ENCODE measurements around the gene PLEKHN1.

The PLEKHN1 gene

DNA sequence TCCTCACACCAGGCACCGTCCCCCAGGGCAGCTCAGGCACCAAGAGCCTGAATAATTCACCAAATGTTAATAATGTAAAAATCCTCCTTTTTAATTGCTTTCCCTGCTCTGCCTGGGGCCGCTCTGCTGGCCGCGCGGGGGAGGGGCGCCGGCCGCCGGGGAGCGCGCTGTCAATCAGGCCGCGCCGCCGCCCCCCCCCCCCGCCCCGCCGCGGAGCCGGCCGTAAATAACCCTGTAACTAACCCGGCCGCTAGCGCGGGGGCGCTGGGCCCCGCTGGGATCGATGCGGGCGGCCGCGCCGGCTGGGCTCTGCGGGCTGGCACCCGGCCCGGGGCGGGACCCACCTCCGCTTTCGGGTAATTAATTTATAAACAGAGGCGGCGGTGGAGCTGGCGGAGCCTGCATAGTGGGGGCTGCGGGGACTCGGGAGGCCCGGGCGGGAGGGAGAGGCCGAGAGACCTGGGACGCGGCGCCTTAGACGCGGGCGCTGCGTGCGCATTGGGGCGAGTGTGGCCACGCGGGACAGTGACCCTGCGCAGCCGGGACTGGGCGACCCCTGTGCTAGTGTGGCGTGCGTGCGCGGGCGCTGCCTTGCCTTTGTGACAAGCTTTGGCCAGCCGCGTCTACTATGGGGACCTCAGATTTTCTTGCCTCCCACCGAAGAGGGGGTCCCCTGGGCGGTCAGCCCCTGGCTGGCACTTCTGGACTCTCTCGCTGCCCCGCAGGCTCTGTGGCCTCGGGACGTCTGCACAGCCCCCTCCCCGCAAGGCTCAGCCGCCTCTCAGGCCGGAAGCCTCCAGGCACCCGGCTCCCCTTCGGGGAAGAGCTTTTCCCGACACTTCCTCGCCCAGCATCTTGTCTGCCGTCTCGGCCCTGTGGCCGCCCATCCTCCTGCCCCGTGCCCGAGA lies 25.9 kb upstream of the PLEKHN1 start (continued):
- TF ChIP-seq, protein P1, sequence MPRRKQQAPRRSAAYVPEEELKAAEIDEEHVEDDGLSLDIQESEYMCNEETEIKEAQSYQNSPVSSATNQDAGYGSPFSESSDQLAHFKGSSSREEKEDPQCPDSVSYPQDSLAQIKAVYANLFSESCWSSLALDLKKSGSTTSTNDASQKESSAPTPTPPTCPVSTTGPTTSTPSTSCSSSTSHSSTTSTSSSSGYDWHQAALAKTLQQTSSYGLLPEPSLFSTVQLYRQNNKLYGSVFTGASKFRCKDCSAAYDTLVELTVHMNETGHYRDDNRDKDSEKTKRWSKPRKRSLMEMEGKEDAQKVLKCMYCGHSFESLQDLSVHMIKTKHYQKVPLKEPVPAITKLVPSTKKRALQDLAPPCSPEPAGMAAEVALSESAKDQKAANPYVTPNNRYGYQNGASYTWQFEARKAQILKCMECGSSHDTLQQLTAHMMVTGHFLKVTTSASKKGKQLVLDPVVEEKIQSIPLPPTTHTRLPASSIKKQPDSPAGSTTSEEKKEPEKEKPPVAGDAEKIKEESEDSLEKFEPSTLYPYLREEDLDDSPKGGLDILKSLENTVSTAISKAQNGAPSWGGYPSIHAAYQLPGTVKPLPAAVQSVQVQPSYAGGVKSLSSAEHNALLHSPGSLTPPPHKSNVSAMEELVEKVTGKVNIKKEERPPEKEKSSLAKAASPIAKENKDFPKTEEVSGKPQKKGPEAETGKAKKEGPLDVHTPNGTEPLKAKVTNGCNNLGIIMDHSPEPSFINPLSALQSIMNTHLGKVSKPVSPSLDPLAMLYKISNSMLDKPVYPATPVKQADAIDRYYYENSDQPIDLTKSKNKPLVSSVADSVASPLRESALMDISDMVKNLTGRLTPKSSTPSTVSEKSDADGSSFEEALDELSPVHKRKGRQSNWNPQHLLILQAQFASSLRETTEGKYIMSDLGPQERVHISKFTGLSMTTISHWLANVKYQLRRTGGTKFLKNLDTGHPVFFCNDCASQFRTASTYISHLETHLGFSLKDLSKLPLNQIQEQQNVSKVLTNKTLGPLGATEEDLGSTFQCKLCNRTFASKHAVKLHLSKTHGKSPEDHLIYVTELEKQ (tag by site-specific recombination; IDR thresholded peaks at IDR 0.05; ENCODE audit: borderline replicate concordance) = peak; percentile 48; the same call in 1 of the 2 replicates
- TF ChIP-seq SCRT1 (tag by site-specific recombination; IDR thresholded peaks at IDR 0.05; ENCODE audit: borderline replicate concordance) (no peak), SP2 (tag by site-specific recombination; IDR thresholded peaks at IDR 0.05) (peak; percentile 57), ZNF132 (tag by site-specific recombination; IDR thresholded peaks at IDR 0.05; ENCODE audit: borderline replicate concordance) (no peak), ZFP69B (tag by site-specific recombination; IDR thresholded peaks at IDR 0.05) (peak; percentile 96), ZBTB7A (tag by site-specific recombination; IDR thresholded peaks at IDR 0.05; ENCODE audit: low read depth) (peak; percentile 85), OSR2 (tag by site-specific recombination; IDR thresholded peaks at IDR 0.05) (peak; percentile 78), ZNF341 (tag by site-specific recombination; IDR thresholded peaks at IDR 0.05; ENCODE audit: low read depth) (peak; percentile 69), ZIC2 (tag by site-specific recombination; IDR thresholded peaks at IDR 0.05) (peak; percentile 37), ZFHX2 (tag by site-specific recombination; conservative IDR thresholded peaks at IDR 0.05) (peak; percentile 87), KLF1 (tag by site-specific recombination; IDR thresholded peaks at IDR 0.05) (peak; percentile 74)
- TF ChIP-seq, protein P2, sequence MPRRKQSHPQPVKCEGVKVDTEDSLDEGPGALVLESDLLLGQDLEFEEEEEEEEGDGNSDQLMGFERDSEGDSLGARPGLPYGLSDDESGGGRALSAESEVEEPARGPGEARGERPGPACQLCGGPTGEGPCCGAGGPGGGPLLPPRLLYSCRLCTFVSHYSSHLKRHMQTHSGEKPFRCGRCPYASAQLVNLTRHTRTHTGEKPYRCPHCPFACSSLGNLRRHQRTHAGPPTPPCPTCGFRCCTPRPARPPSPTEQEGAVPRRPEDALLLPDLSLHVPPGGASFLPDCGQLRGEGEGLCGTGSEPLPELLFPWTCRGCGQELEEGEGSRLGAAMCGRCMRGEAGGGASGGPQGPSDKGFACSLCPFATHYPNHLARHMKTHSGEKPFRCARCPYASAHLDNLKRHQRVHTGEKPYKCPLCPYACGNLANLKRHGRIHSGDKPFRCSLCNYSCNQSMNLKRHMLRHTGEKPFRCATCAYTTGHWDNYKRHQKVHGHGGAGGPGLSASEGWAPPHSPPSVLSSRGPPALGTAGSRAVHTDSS (tag by site-specific recombination; IDR thresholded peaks at IDR 0.05) = 0 out of 2 replicates have a peak, but pooled peaks have one; percentile 6
- TF ChIP-seq, protein P3, sequence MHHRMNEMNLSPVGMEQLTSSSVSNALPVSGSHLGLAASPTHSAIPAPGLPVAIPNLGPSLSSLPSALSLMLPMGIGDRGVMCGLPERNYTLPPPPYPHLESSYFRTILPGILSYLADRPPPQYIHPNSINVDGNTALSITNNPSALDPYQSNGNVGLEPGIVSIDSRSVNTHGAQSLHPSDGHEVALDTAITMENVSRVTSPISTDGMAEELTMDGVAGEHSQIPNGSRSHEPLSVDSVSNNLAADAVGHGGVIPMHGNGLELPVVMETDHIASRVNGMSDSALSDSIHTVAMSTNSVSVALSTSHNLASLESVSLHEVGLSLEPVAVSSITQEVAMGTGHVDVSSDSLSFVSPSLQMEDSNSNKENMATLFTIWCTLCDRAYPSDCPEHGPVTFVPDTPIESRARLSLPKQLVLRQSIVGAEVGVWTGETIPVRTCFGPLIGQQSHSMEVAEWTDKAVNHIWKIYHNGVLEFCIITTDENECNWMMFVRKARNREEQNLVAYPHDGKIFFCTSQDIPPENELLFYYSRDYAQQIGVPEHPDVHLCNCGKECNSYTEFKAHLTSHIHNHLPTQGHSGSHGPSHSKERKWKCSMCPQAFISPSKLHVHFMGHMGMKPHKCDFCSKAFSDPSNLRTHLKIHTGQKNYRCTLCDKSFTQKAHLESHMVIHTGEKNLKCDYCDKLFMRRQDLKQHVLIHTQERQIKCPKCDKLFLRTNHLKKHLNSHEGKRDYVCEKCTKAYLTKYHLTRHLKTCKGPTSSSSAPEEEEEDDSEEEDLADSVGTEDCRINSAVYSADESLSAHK (tag by site-specific recombination; IDR thresholded peaks at IDR 0.05) = peak; percentile 69; the same call in 1 of the 2 replicates
- TF ChIP-seq, protein P4, sequence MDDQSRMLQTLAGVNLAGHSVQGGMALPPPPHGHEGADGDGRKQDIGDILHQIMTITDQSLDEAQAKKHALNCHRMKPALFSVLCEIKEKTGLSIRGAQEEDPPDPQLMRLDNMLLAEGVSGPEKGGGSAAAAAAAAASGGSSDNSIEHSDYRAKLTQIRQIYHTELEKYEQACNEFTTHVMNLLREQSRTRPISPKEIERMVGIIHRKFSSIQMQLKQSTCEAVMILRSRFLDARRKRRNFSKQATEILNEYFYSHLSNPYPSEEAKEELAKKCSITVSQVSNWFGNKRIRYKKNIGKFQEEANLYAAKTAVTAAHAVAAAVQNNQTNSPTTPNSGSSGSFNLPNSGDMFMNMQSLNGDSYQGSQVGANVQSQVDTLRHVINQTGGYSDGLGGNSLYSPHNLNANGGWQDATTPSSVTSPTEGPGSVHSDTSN (CRISPR knock-in tag; IDR thresholded peaks at IDR 0.05) = no peak
- TF ChIP-seq, protein P5, sequence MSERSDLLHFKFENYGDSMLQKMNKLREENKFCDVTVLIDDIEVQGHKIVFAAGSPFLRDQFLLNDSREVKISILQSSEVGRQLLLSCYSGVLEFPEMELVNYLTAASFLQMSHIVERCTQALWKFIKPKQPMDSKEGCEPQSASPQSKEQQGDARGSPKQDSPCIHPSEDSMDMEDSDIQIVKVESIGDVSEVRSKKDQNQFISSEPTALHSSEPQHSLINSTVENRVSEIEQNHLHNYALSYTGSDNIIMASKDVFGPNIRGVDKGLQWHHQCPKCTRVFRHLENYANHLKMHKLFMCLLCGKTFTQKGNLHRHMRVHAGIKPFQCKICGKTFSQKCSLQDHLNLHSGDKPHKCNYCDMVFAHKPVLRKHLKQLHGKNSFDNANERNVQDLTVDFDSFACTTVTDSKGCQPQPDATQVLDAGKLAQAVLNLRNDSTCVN (tag by site-specific recombination; optimal IDR thresholded peaks at IDR 0.05) = peak; percentile 82
- TF ChIP-seq, protein P6, sequence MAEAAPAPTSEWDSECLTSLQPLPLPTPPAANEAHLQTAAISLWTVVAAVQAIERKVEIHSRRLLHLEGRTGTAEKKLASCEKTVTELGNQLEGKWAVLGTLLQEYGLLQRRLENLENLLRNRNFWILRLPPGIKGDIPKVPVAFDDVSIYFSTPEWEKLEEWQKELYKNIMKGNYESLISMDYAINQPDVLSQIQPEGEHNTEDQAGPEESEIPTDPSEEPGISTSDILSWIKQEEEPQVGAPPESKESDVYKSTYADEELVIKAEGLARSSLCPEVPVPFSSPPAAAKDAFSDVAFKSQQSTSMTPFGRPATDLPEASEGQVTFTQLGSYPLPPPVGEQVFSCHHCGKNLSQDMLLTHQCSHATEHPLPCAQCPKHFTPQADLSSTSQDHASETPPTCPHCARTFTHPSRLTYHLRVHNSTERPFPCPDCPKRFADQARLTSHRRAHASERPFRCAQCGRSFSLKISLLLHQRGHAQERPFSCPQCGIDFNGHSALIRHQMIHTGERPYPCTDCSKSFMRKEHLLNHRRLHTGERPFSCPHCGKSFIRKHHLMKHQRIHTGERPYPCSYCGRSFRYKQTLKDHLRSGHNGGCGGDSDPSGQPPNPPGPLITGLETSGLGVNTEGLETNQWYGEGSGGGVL (tag by site-specific recombination; IDR thresholded peaks at IDR 0.05) = peak; percentile 89
- TF ChIP-seq, protein P7, sequence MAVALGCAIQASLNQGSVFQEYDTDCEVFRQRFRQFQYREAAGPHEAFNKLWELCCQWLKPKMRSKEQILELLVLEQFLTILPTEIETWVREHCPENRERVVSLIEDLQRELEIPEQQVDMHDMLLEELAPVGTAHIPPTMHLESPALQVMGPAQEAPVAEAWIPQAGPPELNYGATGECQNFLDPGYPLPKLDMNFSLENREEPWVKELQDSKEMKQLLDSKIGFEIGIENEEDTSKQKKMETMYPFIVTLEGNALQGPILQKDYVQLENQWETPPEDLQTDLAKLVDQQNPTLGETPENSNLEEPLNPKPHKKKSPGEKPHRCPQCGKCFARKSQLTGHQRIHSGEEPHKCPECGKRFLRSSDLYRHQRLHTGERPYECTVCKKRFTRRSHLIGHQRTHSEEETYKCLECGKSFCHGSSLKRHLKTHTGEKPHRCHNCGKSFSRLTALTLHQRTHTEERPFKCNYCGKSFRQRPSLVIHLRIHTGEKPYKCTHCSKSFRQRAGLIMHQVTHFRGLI (tag by site-specific recombination; IDR thresholded peaks at IDR 0.05) = peak; percentile 95
- TF ChIP-seq, protein P8, sequence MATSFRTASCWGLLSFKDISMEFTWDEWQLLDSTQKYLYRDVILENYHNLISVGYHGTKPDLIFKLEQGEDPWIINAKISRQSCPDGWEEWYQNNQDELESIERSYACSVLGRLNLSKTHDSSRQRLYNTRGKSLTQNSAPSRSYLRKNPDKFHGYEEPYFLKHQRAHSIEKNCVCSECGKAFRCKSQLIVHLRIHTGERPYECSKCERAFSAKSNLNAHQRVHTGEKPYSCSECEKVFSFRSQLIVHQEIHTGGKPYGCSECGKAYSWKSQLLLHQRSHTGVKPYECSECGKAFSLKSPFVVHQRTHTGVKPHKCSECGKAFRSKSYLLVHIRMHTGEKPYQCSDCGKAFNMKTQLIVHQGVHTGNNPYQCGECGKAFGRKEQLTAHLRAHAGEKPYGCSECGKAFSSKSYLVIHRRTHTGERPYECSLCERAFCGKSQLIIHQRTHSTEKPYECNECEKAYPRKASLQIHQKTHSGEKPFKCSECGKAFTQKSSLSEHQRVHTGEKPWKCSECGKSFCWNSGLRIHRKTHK (tag by site-specific recombination; IDR thresholded peaks at IDR 0.05) = no peak

Measured in HEK293 (cell line).